Right cardiac atrium (tissue), 5 donors: ENCODE results near the gene NUPR1. TPM values are rescaled to one million over a fixed set of nuclear protein-coding genes. Genes with fewer than 3 reads are reported as not detected.
"Not testable (repeated sequence)": the region's sequence is repeated elsewhere in the genome, so short reads cannot be mapped to it uniquely, and the experiment has no call there.

Source experiments
- ATAC-seq, 2 donors: fragments of 200-7000 bp; cut with Tn5 transposase; one replicate each; pipeline versions ENCODE4 v1.8.0 to v1.9.1; 2020; ENCODE audit warnings: moderate library complexity in 2 of 2, mild to moderate bottlenecking in 1 of 2
- DNase-seq, 3 donors: peaks; one replicate each; pipeline ENCODE4 v3.0.0-alpha.2; 2020
- H3K27ac ChIP-seq: one replicate; pipeline ENCODE4 v1.5.1; 2013; ENCODE audit warnings: mild to moderate bottlenecking, low read length, control low read depth, moderate library complexity
- H3K27me3 ChIP-seq: one replicate; pipeline ENCODE4 v1.6.1; 2013; ENCODE audit not compliant: control insufficient read depth, insufficient read depth
- H3K4me1 ChIP-seq: one replicate; pipeline ENCODE4 v1.6.1; 2013; ENCODE audit warnings: low read length; ENCODE audit not compliant: control insufficient read depth, insufficient read depth
- H3K4me3 ChIP-seq: one replicate; pipeline ENCODE4 v1.5.1; 2013; ENCODE audit warnings: low read length, control low read depth
- H3K9me3 ChIP-seq: one replicate; pipeline ENCODE4 v1.6.1; 2013; ENCODE audit warnings: low read length; ENCODE audit not compliant: control insufficient read depth
- WGBS: extraction: QIAGEN DNeasy Blood & Tissue Kit; methylation state at CpG from one replicate; pipeline ENCODE4 v1.1.7; 2013; 5-methylcytosine and 5-hydroxymethylcytosine counted together
- intact Hi-C, 4 donors: fragments of 100-400 bp; cut with DNase I; formaldehyde crosslinking; loops; one replicate each; pipeline versions ENCODE4 v1.11.0 to v1.14.0; 2022 to 2023
- polyA plus RNA-seq: library from polyadenylated mRNA; stranded (reverse); fragments of 200-250 nt; gene quantifications from one replicate; pipeline ENCODE4 v1.2.3, GENCODE V29; 2013
- total RNA-seq, 4 donors: library from RNA; stranded (reverse); fragmentation: NEBNext Ultra II Directional; extraction: Animal tissue kit (Norgen Biotek cat#: 25700); gene quantifications; one replicate each; pipeline ENCODE4 v1.2.1, GENCODE V29; 2021
- donor health status: healthy with polysubstance abuse.
- donor health status: DM: no; HTN: yes; CAD: no.
- donor health status: DM: no; HTN: no; CAD: no.
- donor health status: DM: no; HTN: yes; CAD: no; lungs with severe emphysema.
- donor health status: DM: yes; HTN: yes; CAD: no.

Gene NUPR1
- total and polyA plus RNA-seq, 5 donors: 63.7 to 106 (median 67.9) TPM

DNA sequence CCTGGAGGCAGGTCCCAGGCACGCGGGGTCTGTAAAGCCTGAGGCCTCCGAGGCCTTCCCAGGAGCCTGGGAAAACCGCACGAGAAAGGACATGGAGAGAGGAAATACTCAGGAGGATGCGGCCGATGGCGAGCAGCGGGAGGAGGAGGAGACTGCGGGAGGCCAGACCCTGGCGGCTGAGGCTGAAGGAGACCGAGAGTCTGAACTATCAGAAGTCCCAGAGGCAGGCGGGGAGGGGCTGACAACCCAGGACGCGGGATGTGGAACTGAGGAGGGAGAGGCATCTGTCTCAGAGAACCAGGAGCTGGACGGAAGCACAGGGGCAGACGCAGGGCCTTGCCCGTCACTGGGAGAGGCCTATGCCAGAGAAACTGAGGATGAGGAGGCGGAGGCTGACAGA, 41.9 kb downstream of the NUPR1 start:
- no peak overlapping the region for H3K27ac ChIP-seq
- ATAC-seq: no peak
- no peaks in the 10 kb centered on the region for H3K27me3 ChIP-seq
- DNase-seq: peak in 1 of 3 donors; percentile 19
- H3K9me3 ChIP-seq: no peaks in the 10 kb centered on the region
- WGBS: 63% methylated on average over 19 of the region's 19 CpGs
- H3K4me1 ChIP-seq: no peaks in the 10 kb centered on the region
- no peak overlapping the region for H3K4me3 ChIP-seq
- intact Hi-C loops: loop anchor here in 1 of 4 donors (10.0 kb wide), 1 partner anchor 118 kb away; the partner anchor contains the start of gene SULT1A1

DNA sequence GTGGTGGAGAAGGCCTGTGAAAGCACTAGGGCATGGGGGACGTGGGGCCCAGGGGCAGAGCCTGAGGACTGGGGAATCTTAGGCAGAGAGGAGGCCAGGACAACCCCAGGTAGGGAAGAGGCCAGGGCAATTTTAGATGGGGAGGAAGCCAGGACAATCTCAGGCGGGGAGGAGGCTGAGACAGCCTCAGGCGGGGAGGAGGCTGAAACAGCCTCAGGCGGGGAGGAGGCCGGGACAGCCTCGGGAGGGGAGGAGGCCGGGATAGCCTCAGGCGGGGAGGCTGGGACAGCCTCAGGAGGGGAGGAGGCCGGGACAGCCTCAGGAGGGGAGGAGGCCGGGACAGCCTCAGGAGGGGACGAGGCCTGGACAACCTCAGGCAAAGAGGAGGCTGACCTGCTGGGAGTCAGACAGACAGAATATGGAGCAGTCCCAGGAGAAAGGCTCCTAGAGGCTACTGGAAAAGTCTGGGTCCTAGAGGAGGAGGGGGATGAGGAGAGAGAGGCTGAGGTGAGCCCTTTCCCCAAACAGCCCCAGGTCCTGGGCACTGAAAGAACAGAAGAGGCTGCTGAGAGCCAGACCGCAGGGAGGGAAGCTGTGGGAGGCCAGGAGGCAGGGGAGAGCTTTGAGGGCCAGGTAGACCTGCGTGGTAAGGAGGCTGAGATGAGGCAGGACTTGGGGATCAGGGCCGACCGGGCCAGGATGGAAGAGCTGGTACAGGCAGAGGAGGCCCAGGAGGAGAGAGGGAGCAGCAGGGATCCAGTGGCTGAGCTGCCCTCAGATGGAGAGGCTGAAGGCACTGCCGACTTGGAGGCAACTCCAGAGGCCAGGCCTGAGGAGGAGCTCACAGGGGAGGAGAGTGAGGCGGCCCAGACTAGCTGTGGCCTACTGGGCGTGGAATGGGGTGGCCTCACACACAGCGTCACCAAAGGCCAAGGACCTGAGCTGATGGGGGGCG, 42.7 kb downstream of the NUPR1 start:
- no peaks in the 10 kb centered on the region for H3K4me1 ChIP-seq
- no peak overlapping the region for H3K27ac ChIP-seq
- no peak for DNase-seq
- H3K4me3 ChIP-seq: no peak overlapping the region
- 87% methylated on average over 20 of the region's 20 CpGs for WGBS
- intact Hi-C loops: loop anchor here in 1 of 4 donors (10.0 kb wide), 1 partner anchor 119 kb away; the partner anchor contains the start of gene SULT1A1
- no peak for ATAC-seq
- H3K9me3 ChIP-seq: no peaks in the 10 kb centered on the region
- no peaks in the 10 kb centered on the region for H3K27me3 ChIP-seq

DNA sequence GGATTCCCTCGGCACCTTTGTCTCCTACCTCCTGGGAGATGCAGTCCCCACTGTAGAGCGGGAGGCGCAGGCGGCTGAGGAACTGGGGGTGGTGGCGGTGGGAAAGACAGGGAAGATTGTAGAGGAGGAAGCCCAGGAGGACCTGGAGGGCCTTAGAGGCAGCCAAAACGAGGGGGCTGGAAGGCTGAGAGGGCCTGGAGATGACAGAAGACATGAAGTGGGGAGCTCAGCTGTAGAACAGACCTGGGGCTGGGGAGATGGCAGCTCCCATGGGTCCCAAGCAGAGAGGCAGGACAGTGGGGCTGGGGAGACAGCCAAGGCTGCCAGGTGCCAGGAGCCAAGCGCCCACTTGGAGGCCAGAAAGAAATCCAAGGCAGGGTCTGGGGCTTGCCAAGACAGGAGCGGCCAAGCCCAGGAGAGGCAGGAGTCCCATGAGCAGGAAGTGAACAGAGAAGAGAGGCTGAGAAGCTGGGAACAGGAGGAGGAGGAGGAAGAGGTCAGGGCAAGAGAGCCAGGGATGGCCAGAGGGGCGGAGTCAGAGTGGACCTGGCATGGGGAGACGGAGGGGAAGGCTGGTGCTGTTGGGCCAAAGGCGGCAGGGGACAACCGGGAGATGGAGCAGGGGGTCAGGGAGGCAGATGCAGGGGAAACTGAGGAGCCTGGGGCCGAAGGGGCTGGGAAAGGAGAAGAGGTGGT, 43.5 kb downstream of the NUPR1 start:
- intact Hi-C loops: loop anchor here in 1 of 4 donors (10.0 kb wide), 1 partner anchor 120 kb away; the partner anchor contains the start of gene SULT1A1
- DNase-seq (peak in 1 of 3 donors; percentile 52), ATAC-seq (no peak)
- H3K9me3 ChIP-seq: no peaks in the 10 kb centered on the region
- H3K4me3 ChIP-seq: peak overlapping the region; percentile 16
- no peak overlapping the region for H3K27ac ChIP-seq
- WGBS: 77% methylated on average over 13 of the region's 13 CpGs
- H3K27me3 ChIP-seq: no peaks in the 10 kb centered on the region
- no peaks in the 10 kb centered on the region for H3K4me1 ChIP-seq

DNA sequence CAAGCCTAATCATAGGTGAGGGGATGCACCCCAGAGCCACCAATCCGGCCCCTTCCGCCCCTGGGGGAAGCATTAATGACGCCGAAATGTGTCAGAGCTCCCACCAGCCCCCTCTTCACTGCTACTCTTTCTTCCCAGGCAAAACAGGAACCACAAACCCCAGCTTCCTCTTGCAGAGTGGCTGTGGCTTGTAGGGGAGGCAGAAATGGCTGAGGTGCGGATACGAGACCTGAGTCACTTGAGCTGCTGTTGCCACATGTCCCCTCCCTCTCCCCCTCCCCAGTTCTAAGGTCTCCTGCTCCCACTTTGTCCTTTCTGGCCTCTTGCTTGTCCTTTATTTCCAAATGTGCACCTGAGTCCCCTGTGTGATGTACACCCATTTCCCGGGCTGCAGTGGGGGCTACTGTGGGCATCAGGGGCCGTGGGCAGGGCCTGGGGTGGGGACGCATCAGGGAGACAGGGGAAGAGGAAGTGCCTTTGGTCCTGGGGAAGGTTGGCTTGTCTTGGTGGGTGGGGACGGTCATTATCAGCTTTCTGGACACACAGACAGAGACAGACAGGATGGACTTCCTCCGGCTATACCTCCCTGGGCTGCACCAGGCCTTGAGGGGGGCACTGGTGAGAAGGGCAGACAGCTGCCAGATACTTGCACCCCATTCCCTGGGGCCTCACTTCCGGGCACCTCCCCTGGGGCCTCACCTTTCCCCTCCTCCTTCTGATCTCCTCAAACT, 44.5 kb downstream of the NUPR1 start, which contains the start of gene APOBR:
Gene APOBR (plus strand): TSS at position 523 of the 731 bp plus-strand sequence. CDS start 39 bp downstream, at position 562.
- no peak for ATAC-seq
- peak in 2 of 3 donors; percentile 64 to 68 for DNase-seq
- WGBS: 54% methylated on average over 12 of the region's 12 CpGs
- Histone ChIP-seq H3K9me3 (no peaks in the 10 kb centered on the region), H3K27me3 (no peaks in the 10 kb centered on the region), H3K4me1 (no peaks in the 10 kb centered on the region), H3K4me3 (peak within 1 kb of the TSS; percentile 16), H3K27ac (peak within 1 kb of the TSS; percentile 14)
- intact Hi-C loops: loop anchor here in 2 of 4 donors (5.0 to 10.0 kb wide), 2 partner anchors 53 to 121 kb away; partner anchors contain the start of gene SULT1A1 (in 1 of the 2)

DNA sequence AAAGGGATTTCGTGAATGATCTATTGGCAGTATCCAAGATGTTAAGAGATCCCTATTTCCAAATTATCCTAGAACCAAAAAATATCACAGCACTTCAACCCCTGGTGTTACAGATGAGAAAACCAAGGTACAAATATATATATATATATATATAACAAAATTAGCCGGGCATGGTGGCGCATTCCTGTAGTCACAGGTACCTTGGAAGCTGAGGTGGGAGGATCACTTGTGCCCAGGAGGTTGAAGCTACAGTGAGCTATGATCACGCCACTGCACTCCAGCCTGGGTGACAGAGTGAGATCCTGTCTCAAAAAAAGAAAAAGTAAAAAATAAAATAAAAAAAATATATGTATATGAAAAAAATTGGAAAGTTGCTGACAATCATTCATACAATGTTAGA, 46.3 kb downstream of the NUPR1 start:
- no peaks in the 10 kb centered on the region for H3K27me3 ChIP-seq
- no peak overlapping the region for H3K27ac ChIP-seq
- DNase-seq: no peak
- intact Hi-C loops: loop anchor here in 2 of 4 donors (5.0 to 10.0 kb wide), 2 partner anchors 55 to 122 kb away; partner anchors contain the start of gene SULT1A1 (in 1 of the 2)
- H3K4me1 ChIP-seq: no peaks in the 10 kb centered on the region
- H3K9me3 ChIP-seq: no peaks in the 10 kb centered on the region
- H3K4me3 ChIP-seq: peak overlapping the region; percentile 96
- no peak for ATAC-seq
- 49% methylated on average over 4 of the region's 4 CpGs for WGBS

DNA sequence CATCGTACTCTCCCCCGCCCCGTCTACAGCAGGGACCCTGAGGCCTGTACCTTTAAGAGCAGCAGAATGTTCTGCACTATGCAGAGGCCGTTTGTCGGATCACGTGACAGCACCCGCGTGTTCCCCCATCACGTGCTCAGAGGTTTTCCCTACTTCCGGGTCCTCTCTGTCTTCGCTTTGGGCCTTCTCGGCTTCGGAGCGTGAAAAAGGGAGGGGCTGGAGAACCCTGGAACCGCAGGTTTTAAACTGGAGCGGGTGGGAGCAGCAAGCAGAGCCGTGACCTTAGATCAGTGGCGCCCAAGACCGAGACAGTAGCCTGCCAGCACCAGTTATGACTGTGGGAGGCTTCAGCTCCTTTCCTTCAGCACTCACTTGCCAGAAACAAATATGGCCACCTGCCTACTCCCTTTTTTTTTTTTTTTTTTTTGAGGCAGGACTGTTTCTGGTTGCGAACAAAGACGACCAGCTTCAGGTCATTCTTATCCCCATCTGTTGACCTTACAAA, 46.8 kb downstream of the NUPR1 start, which contains the start of gene CLN3:
Gene CLN3 (minus strand): TSS at position 105 of the 505 bp plus-strand sequence. CDS start 315 bp downstream, outside the sequence.
- peak; percentile 97 for ATAC-seq
- Histone ChIP-seq H3K4me3 (peak within 1 kb of the TSS; percentile 96), H3K27me3 (no peaks in the 10 kb centered on the region), H3K27ac (peak within 1 kb of the TSS; percentile 99), H3K4me1 (no peaks in the 10 kb centered on the region), H3K9me3 (no peaks in the 10 kb centered on the region)
- intact Hi-C loops: loop anchor here in 2 of 4 donors (5.0 to 10.0 kb wide), 2 partner anchors 55 to 123 kb away; partner anchors contain the start of gene SULT1A1 (in 1 of the 2)
- under 1% methylated on average over 21 of the region's 21 CpGs for WGBS
- DNase-seq: peak; percentile 92 to 95 (median 95)

DNA sequence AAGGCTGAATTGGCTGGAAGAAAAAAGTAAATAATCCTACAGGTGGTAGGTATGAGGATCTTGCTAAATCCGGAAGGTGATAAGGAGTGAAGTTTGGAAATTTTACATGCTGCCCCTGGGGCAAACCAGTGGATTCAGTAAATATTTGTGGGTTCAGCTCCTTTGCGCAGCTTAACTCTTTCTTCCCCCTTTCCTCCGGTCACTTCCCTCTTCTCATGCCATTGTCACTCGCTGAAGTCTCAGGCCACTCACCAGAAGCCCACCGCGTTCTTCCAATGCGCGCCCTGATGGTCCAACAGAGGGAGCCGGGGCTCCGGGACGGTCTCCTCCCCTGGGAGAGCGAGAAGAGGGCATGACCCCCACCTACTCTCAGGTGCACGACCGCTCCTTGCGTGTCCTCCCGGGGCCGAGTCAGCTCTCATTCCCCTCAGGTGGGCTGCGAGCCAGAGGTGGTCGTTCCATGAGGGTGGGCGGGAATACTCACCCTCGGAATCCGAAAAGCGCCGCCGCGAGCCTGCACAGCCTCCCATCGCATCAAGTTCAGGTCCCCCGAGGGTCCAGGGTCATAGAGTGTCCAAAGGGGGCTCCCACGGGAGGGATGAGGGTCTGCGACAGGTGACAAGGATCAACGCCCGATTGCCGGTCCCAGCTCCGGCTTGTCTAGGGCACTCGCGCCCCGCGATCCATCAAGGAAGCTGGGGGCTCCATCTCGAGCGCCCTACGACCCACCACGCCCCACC, 47.4 kb downstream of the NUPR1 start:
- intact Hi-C loops: loop anchor here in 2 of 4 donors (5.0 to 10.0 kb wide), 2 partner anchors 56 to 123 kb away; partner anchors contain the start of gene SULT1A1 (in 1 of the 2)
- peak overlapping the region; percentile 76 for H3K27ac ChIP-seq
- ATAC-seq (peak; percentile 53 to 63), DNase-seq (peak; percentile 42 to 79 (median 77))
- H3K4me3 ChIP-seq: peak overlapping the region; percentile 96
- H3K4me1 ChIP-seq: no peaks in the 10 kb centered on the region
- WGBS: under 1% methylated on average over 42 of the region's 42 CpGs
- H3K9me3 ChIP-seq: no peaks in the 10 kb centered on the region
- no peaks in the 10 kb centered on the region for H3K27me3 ChIP-seq

DNA sequence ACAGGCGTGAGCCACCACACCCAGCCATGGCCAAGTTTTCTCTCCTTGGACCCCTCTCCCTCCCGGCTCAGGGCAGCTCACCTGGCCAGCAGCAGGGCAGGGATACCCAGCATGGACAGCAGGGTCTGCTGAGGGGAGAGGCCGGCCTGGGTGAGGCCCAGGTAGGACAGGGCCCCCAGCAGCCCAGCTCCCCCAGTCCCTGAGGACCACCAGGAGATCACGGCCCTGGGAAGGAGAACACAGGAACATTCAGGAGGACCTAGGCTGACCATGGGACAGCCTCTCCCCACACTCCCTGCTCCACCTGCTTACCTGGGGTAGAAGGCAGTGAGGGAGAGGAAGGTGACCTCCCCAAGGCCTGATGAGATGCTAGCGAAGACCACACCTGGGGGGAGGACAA, 52.5 kb downstream of the NUPR1 start:
- Histone ChIP-seq H3K27ac (no peak overlapping the region), H3K4me1 (no peaks in the 10 kb centered on the region), H3K27me3 (no peaks in the 10 kb centered on the region), H3K9me3 (no peaks in the 10 kb centered on the region), H3K4me3 (no peak overlapping the region)
- DNase-seq (no peak), ATAC-seq (peak in 1 of 2 donors; percentile 24)
- intact Hi-C loops: loop anchor here in 1 of 4 donors (10.0 kb wide), 1 partner anchor 59 kb away; no protein-coding TSS in a partner anchor
- 98% methylated on average over 5 of the region's 5 CpGs for WGBS

DNA sequence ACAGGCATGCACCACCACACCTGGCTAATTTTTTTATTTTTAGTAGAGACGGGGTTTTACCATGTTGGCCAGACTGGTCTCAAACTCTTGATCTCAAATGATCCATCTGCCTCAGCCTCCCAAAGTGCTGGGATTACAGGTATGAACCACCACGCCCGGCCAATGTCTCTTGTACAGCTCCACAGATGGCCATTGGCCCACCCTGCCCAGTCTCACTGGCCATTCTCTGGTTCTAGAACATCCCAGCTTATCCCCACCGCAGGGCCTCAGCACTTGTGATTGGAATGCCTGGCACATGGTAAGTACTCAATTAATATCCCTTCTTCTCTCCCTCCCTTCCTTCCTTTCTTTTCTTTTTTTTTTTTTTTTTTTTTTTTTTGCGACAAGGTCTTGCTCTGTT, 55.4 kb downstream of the NUPR1 start:
- H3K9me3 ChIP-seq, H3K27me3 ChIP-seq, H3K4me3 ChIP-seq, DNase-seq, H3K27ac ChIP-seq, H3K4me1 ChIP-seq, ATAC-seq: not testable (repeated sequence)
- 95% methylated on average over 5 of the region's 5 CpGs for WGBS
- intact Hi-C loops: loop anchor here in 1 of 4 donors (10.0 kb wide), 1 partner anchor 61 kb away; no protein-coding TSS in a partner anchor
